HepG2 (cell line): ENCODE measurements around the gene SYNGR4. TPM values are rescaled to one million over a fixed set of nuclear protein-coding genes. Genes with fewer than 3 reads are reported as not detected.
A peak's percentile ranks its signal among the peaks of the same experiment; 100 is the strongest.

Source experiments
- CHD2 ChIP-seq: IDR thresholded peaks from 2 replicates; pipeline ENCODE4 v1.6.1; 2011; ENCODE audit warnings: low read depth, low read length, improper control_type of control experiment
- DPF2 ChIP-seq: sonication (generic); formaldehyde crosslinking; IDR thresholded peaks from 2 replicates; pipeline ENCODE4 v1.4.0; 2020; ENCODE audit warnings: mild to moderate bottlenecking, low read depth, missing genetic modification reagents, borderline replicate concordance
- FOXK1 ChIP-seq: sonication (generic); formaldehyde crosslinking; IDR thresholded peaks from 2 replicates; pipeline ENCODE4 v1.4.0; 2020; ENCODE audit warnings: low read depth, missing genetic modification reagents, borderline replicate concordance
- JUNB ChIP-seq: sonication (generic); formaldehyde crosslinking; IDR thresholded peaks from 2 replicates; pipeline ENCODE4 v1.8.0; 2022; ENCODE audit warnings: missing genetic modification reagents, mild to moderate bottlenecking, borderline replicate concordance
- NBN ChIP-seq: fragments of 450-650 bp; conservative IDR thresholded peaks from 2 replicates; pipeline ENCODE4 v1.6.1; 2017
- PHF8 ChIP-seq: sonication (generic); formaldehyde crosslinking; IDR thresholded peaks from 2 replicates; pipeline ENCODE4 v1.5.0; 2020; ENCODE audit warnings: missing genetic modification reagents
- PTBP1 ChIP-seq: fragments of 200-400 bp; formaldehyde crosslinking; IDR thresholded peaks from 2 replicates; pipeline ENCODE4 v1.6.1; 2018; ENCODE audit warnings: low read length, low read depth; ENCODE audit not compliant: poor library complexity, severe bottlenecking
- RFX5 ChIP-seq: IDR thresholded peaks from 2 replicates; pipeline ENCODE4 v1.6.1; 2011; ENCODE audit warnings: low read depth, low read length, improper control_type of control experiment
- SOX5 ChIP-seq: IDR thresholded peaks from 2 replicates; pipeline ENCODE4 v1.6.1; 2016; ENCODE audit warnings: borderline replicate concordance
- SP2 ChIP-seq: sonication (generic); formaldehyde crosslinking; IDR thresholded peaks from 2 replicates; pipeline ENCODE4 v1.5.1; 2020; ENCODE audit warnings: mild to moderate bottlenecking, missing genetic modification reagents
- TCF7L2 ChIP-seq: IDR thresholded peaks from 2 replicates; pipeline ENCODE4 v1.6.1; 2011; ENCODE audit warnings: mild to moderate bottlenecking, low read depth, low read length, moderate library complexity
- ZKSCAN5 ChIP-seq: sonication (generic); formaldehyde crosslinking; IDR thresholded peaks from 2 replicates; pipeline ENCODE4 v1.5.1; 2020; ENCODE audit warnings: mild to moderate bottlenecking, missing genetic modification reagents
- ZNF232 ChIP-seq: sonication (generic); formaldehyde crosslinking; IDR thresholded peaks from 2 replicates; pipeline ENCODE4 v1.4.0; 2020; ENCODE audit warnings: missing genetic modification reagents, borderline replicate concordance
- ZNF3 ChIP-seq: IDR thresholded peaks from 2 replicates; pipeline ENCODE4 v1.7.0; 2017; ENCODE audit warnings: inconsistent platforms
- ZNF430 ChIP-seq: sonication (generic); formaldehyde crosslinking; IDR thresholded peaks from 2 replicates; pipeline ENCODE4 v1.9.0; 2021; ENCODE audit warnings: mild to moderate bottlenecking, missing genetic modification reagents
- ZNF543 ChIP-seq: sonication (generic); formaldehyde crosslinking; IDR thresholded peaks from 2 replicates; pipeline ENCODE4 v1.4.0; 2020; ENCODE audit warnings: mild to moderate bottlenecking, missing genetic modification reagents
- ZNF549 ChIP-seq: sonication (generic); formaldehyde crosslinking; IDR thresholded peaks from 2 replicates; pipeline ENCODE4 v1.5.0; 2020; ENCODE audit warnings: missing genetic modification reagents
- ZNF614 ChIP-seq: IDR thresholded peaks from 2 replicates; pipeline ENCODE4 v1.6.1; 2018; ENCODE audit warnings: missing biosample characterization, missing genetic modification reagents, inconsistent platforms, borderline replicate concordance
- ZNF652 ChIP-seq: IDR thresholded peaks from 2 replicates; pipeline ENCODE4 v1.6.1; 2016; ENCODE audit warnings: low read depth, borderline replicate concordance
- polyA plus RNA-seq, 8 experiments: library from polyadenylated mRNA; depleted of rRNA in 3 of 8; stranded (reverse) in 7 of 8; unstranded in 1 of 8; fragments of >200 nt; fragmentation: Illumina TruSeq in 4 of 8; extraction: Trizol in 4 of 8; gene quantifications; 2 replicates each; pipeline versions ENCODE4 v1.2.1 to v1.2.3, GENCODE V29; 2011 to 2016; ENCODE audit warnings: low read depth in 4 of 8, missing spikeins in 1 of 8, mixed read lengths in 1 of 8; ENCODE audit not compliant: insufficient read depth in 1 of 8
- total RNA-seq, 5 experiments: library from RNA; depleted of rRNA; stranded (reverse); fragments of >200 nt; fragmentation: Illumina TruSeq; extraction: Trizol; gene quantifications; 2 replicates each; pipeline ENCODE4 v1.2.3, GENCODE V29; 2016; ENCODE audit warnings: low read depth in 1 of 5
- TF ChIP-seq, protein P1 (sequence below): sonication (generic); formaldehyde crosslinking; IDR thresholded peaks from 2 replicates; pipeline ENCODE4 v1.5.1; 2020; ENCODE audit warnings: missing genetic modification reagents, mild to moderate bottlenecking, borderline replicate concordance
- TF ChIP-seq, protein P2 (sequence below): IDR thresholded peaks from 2 replicates; pipeline ENCODE4 v1.6.1; 2016; ENCODE audit warnings: missing genetic modification reagents, missing compliant biosample characterization
- TF ChIP-seq, protein P3 (sequence below): sonication (generic); formaldehyde crosslinking; IDR thresholded peaks from 2 replicates; pipeline ENCODE4 v1.8.0; 2022; ENCODE audit warnings: mild to moderate bottlenecking, missing genetic modification reagents, moderate library complexity
- TF ChIP-seq, protein P4 (sequence below): sonication (generic); formaldehyde crosslinking; conservative IDR thresholded peaks from 2 replicates; pipeline ENCODE4 v1.4.0; 2020; ENCODE audit warnings: missing genetic modification reagents
- TF ChIP-seq, protein P5 (sequence below): sonication (generic); formaldehyde crosslinking; IDR thresholded peaks from 2 replicates; pipeline ENCODE4; 2020; ENCODE audit warnings: missing genetic modification reagents, mild to moderate bottlenecking, borderline replicate concordance

Gene SYNGR4
- total and polyA plus RNA-seq, 2 of the 13 experiments (the other 11 are each of a cell fraction or from before 2014, with no cell fraction given): not detected

DNA sequence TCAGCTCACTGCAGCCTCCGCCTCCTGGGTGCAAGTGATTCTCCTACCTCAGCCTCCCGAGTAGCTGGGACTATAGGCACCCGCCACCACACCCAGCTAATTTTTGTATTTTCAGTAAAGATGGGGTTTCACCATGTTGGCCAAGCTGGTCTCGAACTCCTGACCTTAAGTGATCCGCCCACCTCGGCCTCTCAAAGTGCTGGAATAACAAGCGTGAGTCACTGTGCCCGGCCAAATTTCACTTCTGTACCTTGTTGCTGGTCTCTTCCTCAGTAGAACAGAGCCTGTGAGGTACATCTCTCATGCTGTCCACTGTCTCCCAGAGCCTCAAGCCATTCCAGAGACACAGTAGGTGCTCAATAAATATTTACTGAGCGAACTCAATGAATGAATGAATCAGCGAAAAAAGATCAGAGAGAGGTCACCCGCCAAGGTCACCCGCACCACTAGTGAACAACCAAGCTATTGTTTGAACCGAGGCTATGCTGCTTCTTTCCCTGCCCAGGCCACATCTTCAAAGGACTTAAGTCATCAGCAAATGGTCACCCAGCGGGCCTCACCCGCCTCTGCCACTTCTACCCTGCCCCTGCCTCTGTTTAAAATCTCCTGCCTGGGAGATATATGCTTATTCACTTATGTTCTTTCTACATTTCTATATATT, 9.7 kb upstream of the SYNGR4 start (continued):
- TF ChIP-seq, protein P1, sequence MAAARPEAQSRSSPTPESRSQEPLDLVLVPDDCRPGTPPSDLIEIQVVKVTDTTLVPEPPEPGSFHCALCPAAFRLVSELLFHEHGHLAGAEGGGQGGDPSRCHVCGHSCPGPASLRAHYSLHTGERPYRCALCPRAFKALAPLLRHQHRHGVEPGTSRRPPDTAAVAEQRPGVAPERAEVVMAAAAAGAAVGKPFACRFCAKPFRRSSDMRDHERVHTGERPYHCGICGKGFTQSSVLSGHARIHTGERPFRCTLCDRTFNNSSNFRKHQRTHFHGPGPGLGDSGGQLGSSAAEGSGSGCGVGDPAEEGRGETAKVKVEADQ: peak; percentile 75; the same call in 1 of the 2 replicates
- TF ChIP-seq ZNF430 (CRISPR knock-in tag) (peak; percentile 86), RFX5 (peak; percentile 7; the same call in 1 of the 2 replicates), ZNF232 (CRISPR knock-in tag) (no peak), CHD2 (no peak), SOX5 (CRISPR knock-in tag) (peak; percentile 99), SP2 (no peak), FOXK1 (CRISPR knock-in tag) (peak; percentile 77; the same call in 1 of the 2 replicates), PTBP1 (no peak), JUNB (CRISPR knock-in tag) (peak; percentile 95), ZNF614 (CRISPR knock-in tag) (peak; percentile 68; the same call in 1 of the 2 replicates), NBN (no peak), ZKSCAN5 (no peak), DPF2 (CRISPR knock-in tag) (peak; percentile 90), ZNF652 (CRISPR knock-in tag) (peak; percentile 30; the same call in 1 of the 2 replicates), ZNF543 (CRISPR knock-in tag) (peak; percentile 44; the same call in 1 of the 2 replicates), PHF8 (CRISPR knock-in tag) (no peak), ZNF3 (CRISPR knock-in tag) (peak; percentile 93), TCF7L2 (peak; percentile 94), ZNF549 (CRISPR knock-in tag) (no peak)
- TF ChIP-seq, protein P2, sequence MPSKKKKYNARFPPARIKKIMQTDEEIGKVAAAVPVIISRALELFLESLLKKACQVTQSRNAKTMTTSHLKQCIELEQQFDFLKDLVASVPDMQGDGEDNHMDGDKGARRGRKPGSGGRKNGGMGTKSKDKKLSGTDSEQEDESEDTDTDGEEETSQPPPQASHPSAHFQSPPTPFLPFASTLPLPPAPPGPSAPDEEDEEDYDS (CRISPR knock-in tag): peak; percentile 36; the same call in 1 of the 2 replicates
- TF ChIP-seq, protein P3, sequence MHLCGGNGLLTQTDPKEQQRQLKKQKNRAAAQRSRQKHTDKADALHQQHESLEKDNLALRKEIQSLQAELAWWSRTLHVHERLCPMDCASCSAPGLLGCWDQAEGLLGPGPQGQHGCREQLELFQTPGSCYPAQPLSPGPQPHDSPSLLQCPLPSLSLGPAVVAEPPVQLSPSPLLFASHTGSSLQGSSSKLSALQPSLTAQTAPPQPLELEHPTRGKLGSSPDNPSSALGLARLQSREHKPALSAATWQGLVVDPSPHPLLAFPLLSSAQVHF (CRISPR knock-in tag): no peak
- TF ChIP-seq, protein P4, sequence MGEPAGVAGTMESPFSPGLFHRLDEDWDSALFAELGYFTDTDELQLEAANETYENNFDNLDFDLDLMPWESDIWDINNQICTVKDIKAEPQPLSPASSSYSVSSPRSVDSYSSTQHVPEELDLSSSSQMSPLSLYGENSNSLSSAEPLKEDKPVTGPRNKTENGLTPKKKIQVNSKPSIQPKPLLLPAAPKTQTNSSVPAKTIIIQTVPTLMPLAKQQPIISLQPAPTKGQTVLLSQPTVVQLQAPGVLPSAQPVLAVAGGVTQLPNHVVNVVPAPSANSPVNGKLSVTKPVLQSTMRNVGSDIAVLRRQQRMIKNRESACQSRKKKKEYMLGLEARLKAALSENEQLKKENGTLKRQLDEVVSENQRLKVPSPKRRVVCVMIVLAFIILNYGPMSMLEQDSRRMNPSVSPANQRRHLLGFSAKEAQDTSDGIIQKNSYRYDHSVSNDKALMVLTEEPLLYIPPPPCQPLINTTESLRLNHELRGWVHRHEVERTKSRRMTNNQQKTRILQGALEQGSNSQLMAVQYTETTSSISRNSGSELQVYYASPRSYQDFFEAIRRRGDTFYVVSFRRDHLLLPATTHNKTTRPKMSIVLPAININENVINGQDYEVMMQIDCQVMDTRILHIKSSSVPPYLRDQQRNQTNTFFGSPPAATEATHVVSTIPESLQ: no peak
- TF ChIP-seq, protein P5, sequence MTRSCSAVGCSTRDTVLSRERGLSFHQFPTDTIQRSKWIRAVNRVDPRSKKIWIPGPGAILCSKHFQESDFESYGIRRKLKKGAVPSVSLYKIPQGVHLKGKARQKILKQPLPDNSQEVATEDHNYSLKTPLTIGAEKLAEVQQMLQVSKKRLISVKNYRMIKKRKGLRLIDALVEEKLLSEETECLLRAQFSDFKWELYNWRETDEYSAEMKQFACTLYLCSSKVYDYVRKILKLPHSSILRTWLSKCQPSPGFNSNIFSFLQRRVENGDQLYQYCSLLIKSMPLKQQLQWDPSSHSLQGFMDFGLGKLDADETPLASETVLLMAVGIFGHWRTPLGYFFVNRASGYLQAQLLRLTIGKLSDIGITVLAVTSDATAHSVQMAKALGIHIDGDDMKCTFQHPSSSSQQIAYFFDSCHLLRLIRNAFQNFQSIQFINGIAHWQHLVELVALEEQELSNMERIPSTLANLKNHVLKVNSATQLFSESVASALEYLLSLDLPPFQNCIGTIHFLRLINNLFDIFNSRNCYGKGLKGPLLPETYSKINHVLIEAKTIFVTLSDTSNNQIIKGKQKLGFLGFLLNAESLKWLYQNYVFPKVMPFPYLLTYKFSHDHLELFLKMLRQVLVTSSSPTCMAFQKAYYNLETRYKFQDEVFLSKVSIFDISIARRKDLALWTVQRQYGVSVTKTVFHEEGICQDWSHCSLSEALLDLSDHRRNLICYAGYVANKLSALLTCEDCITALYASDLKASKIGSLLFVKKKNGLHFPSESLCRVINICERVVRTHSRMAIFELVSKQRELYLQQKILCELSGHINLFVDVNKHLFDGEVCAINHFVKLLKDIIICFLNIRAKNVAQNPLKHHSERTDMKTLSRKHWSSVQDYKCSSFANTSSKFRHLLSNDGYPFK (CRISPR knock-in tag): no peak; the same call in 1 of the 2 replicates
